HepG2 (cell line): ENCODE results near the gene TRIM27. TPM values are rescaled to one million over a fixed set of nuclear protein-coding genes. Genes with fewer than 3 reads are reported as not detected.
A peak's percentile ranks its signal among the peaks of the same experiment; 100 is the strongest.

Experiments
- ATF7-NPFF ChIP-seq: sonication (generic); formaldehyde crosslinking; IDR thresholded peaks from 2 replicates; pipeline ENCODE4 v1.8.1; 2023; ENCODE audit warnings: mild to moderate bottlenecking, low read depth, missing genetic modification reagents, moderate library complexity
- CBX5 ChIP-seq: sonication (generic); formaldehyde crosslinking; IDR thresholded peaks from 2 replicates; pipeline ENCODE4 v1.4.0; 2020; ENCODE audit warnings: missing genetic modification reagents, borderline replicate concordance
- HDAC1 ChIP-seq: sonication (generic); formaldehyde crosslinking; IDR thresholded peaks from 2 replicates; pipeline ENCODE4 v1.5.1; 2020; ENCODE audit warnings: mild to moderate bottlenecking, missing genetic modification reagents
- KLF6 ChIP-seq: IDR thresholded peaks from 2 replicates; pipeline ENCODE4 v1.8.0; 2016; ENCODE audit warnings: missing biosample characterization, missing genetic modification reagents
- KLF9 ChIP-seq: IDR thresholded peaks from 2 replicates; pipeline ENCODE4 v1.6.1; 2016; ENCODE audit warnings: low read depth
- NKX3-1 ChIP-seq: sonication (generic); formaldehyde crosslinking; IDR thresholded peaks from 2 replicates; pipeline ENCODE4 v1.5.0; 2020; ENCODE audit warnings: missing genetic modification reagents
- NR2C2 ChIP-seq: sonication (generic); formaldehyde crosslinking; IDR thresholded peaks from 2 replicates; pipeline ENCODE4 v1.4.0; 2020; ENCODE audit warnings: missing genetic modification reagents, mild to moderate bottlenecking, moderate library complexity, borderline replicate concordance
- PHF8 ChIP-seq: sonication (generic); formaldehyde crosslinking; IDR thresholded peaks from 2 replicates; pipeline ENCODE4 v1.5.0; 2020; ENCODE audit warnings: missing genetic modification reagents
- RELA ChIP-seq: sonication (generic); formaldehyde crosslinking; IDR thresholded peaks from 2 replicates; pipeline ENCODE4 v1.4.0; 2020; ENCODE audit warnings: missing genetic modification reagents
- SAP130 ChIP-seq: IDR thresholded peaks from 2 replicates; pipeline ENCODE4 v1.6.1; 2016; ENCODE audit warnings: low read depth
- TARDBP ChIP-seq: sonication (generic); formaldehyde crosslinking; IDR thresholded peaks from 2 replicates; pipeline ENCODE4 v1.8.0; 2022; ENCODE audit warnings: mild to moderate bottlenecking, missing genetic modification reagents
- ZBTB10 ChIP-seq: sonication (generic); formaldehyde crosslinking; IDR thresholded peaks from 2 replicates; pipeline ENCODE4 v1.4.0; 2020; ENCODE audit warnings: missing genetic modification reagents, borderline replicate concordance
- ZNF317 ChIP-seq: sonication (generic); formaldehyde crosslinking; IDR thresholded peaks from 2 replicates; pipeline ENCODE4 v1.5.0; 2020; ENCODE audit warnings: mild to moderate bottlenecking, missing genetic modification reagents
- ZNF34 ChIP-seq: sonication (generic); formaldehyde crosslinking; IDR thresholded peaks from 2 replicates; pipeline ENCODE4 v1.4.0; 2020; ENCODE audit warnings: mild to moderate bottlenecking, missing genetic modification reagents, borderline replicate concordance
- ZNF44 ChIP-seq: sonication (generic); formaldehyde crosslinking; IDR thresholded peaks from 2 replicates; pipeline ENCODE4 v1.5.1; 2020; ENCODE audit warnings: mild to moderate bottlenecking, missing genetic modification reagents
- ZNF446 ChIP-seq: sonication (generic); formaldehyde crosslinking; IDR thresholded peaks from 2 replicates; pipeline ENCODE4 v1.5.0; 2020; ENCODE audit warnings: mild to moderate bottlenecking, missing genetic modification reagents
- ZNF598 ChIP-seq: sonication (generic); formaldehyde crosslinking; IDR thresholded peaks from 2 replicates; pipeline ENCODE4 v1.5.1; 2020; ENCODE audit warnings: mild to moderate bottlenecking, missing genetic modification reagents, borderline replicate concordance
- ZNF768 ChIP-seq: sonication (generic); formaldehyde crosslinking; IDR thresholded peaks from 2 replicates; pipeline ENCODE4 v1.4.0; 2020; ENCODE audit warnings: missing genetic modification reagents
- ZNF841 ChIP-seq: sonication (generic); formaldehyde crosslinking; IDR thresholded peaks from 2 replicates; pipeline ENCODE4 v1.8.1; 2023; ENCODE audit warnings: missing genetic modification reagents, borderline replicate concordance
- polyA plus RNA-seq, 8 experiments: library from polyadenylated mRNA; depleted of rRNA in 3 of 8; stranded (reverse) in 7 of 8; unstranded in 1 of 8; fragments of >200 nt; fragmentation: Illumina TruSeq in 4 of 8; extraction: Trizol in 4 of 8; gene quantifications; 2 replicates each; pipeline versions ENCODE4 v1.2.1 to v1.2.3, GENCODE V29; 2011 to 2016; ENCODE audit warnings: low read depth in 4 of 8, missing spikeins in 1 of 8, mixed read lengths in 1 of 8; ENCODE audit not compliant: insufficient read depth in 1 of 8
- total RNA-seq, 5 experiments: library from RNA; depleted of rRNA; stranded (reverse); fragments of >200 nt; fragmentation: Illumina TruSeq; extraction: Trizol; gene quantifications; 2 replicates each; pipeline ENCODE4 v1.2.3, GENCODE V29; 2016; ENCODE audit warnings: low read depth in 1 of 5
- TF ChIP-seq, protein P1 (sequence below): IDR thresholded peaks from 2 replicates; pipeline ENCODE4 v1.6.1; 2018; ENCODE audit warnings: missing genetic modification reagents, mild to moderate bottlenecking, missing compliant biosample characterization
- TF ChIP-seq, protein P2 (sequence below): sonication (generic); formaldehyde crosslinking; IDR thresholded peaks from 2 replicates; pipeline ENCODE4 v1.9.0; 2022; ENCODE audit warnings: missing genetic modification reagents, mild to moderate bottlenecking, borderline replicate concordance
- TF ChIP-seq, protein P3 (sequence below): sonication (generic); formaldehyde crosslinking; IDR thresholded peaks from 2 replicates; pipeline ENCODE4 v1.4.0; 2020; ENCODE audit warnings: mild to moderate bottlenecking, missing genetic modification reagents
- TF ChIP-seq, protein P4 (sequence below): sonication (generic); formaldehyde crosslinking; IDR thresholded peaks from 2 replicates; pipeline ENCODE4 v1.4.0; 2020; ENCODE audit warnings: missing genetic modification reagents

The TRIM27 gene
- total and polyA plus RNA-seq, 2 of the 13 experiments (the other 11 are each of a cell fraction or from before 2014, with no cell fraction given): 88.6 to 112 TPM

GRCh38 chr6:28940294-28940857 is 16.6 kb upstream of the TRIM27 start (continued):
- TF ChIP-seq ZNF44: 0 out of 2 replicates have a peak, but pooled peaks have one; percentile 17
- TF ChIP-seq ZBTB10 (CRISPR knock-in tag): no peak
- 0 out of 2 replicates have a peak, but pooled peaks have one; percentile 15 for TF ChIP-seq ZNF317 (CRISPR knock-in tag)
- TF ChIP-seq KLF9 (CRISPR knock-in tag): 0 out of 2 replicates have a peak, but pooled peaks have one; percentile 13
- TF ChIP-seq PHF8 (CRISPR knock-in tag): peak; percentile 29; the same call in 1 of the 2 replicates
- TF ChIP-seq, protein P1, sequence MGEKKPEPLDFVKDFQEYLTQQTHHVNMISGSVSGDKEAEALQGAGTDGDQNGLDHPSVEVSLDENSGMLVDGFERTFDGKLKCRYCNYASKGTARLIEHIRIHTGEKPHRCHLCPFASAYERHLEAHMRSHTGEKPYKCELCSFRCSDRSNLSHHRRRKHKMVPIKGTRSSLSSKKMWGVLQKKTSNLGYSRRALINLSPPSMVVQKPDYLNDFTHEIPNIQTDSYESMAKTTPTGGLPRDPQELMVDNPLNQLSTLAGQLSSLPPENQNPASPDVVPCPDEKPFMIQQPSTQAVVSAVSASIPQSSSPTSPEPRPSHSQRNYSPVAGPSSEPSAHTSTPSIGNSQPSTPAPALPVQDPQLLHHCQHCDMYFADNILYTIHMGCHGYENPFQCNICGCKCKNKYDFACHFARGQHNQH (CRISPR knock-in tag): no peak
- TF ChIP-seq ZNF34 (CRISPR knock-in tag): no peak; the same call in 1 of the 2 replicates
- 0 out of 2 replicates have a peak, but pooled peaks have one; percentile 0 for TF ChIP-seq KLF6
- TF ChIP-seq, protein P2, sequence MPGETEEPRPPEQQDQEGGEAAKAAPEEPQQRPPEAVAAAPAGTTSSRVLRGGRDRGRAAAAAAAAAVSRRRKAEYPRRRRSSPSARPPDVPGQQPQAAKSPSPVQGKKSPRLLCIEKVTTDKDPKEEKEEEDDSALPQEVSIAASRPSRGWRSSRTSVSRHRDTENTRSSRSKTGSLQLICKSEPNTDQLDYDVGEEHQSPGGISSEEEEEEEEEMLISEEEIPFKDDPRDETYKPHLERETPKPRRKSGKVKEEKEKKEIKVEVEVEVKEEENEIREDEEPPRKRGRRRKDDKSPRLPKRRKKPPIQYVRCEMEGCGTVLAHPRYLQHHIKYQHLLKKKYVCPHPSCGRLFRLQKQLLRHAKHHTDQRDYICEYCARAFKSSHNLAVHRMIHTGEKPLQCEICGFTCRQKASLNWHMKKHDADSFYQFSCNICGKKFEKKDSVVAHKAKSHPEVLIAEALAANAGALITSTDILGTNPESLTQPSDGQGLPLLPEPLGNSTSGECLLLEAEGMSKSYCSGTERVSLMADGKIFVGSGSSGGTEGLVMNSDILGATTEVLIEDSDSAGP (CRISPR knock-in tag): peak; percentile 34; the same call in 1 of the 2 replicates
- TF ChIP-seq ZNF768: no peak
- 0 out of 2 replicates have a peak, but pooled peaks have one; percentile 51 for TF ChIP-seq ZNF598 (CRISPR knock-in tag)
- TF ChIP-seq HDAC1 (CRISPR knock-in tag): no peak
- TF ChIP-seq, protein P3, sequence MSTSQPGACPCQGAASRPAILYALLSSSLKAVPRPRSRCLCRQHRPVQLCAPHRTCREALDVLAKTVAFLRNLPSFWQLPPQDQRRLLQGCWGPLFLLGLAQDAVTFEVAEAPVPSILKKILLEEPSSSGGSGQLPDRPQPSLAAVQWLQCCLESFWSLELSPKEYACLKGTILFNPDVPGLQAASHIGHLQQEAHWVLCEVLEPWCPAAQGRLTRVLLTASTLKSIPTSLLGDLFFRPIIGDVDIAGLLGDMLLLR (CRISPR knock-in tag): no peak
- peak; percentile 6; the same call in 1 of the 2 replicates for TF ChIP-seq SAP130
- 0 out of 2 replicates have a peak, but pooled peaks have one; percentile 39 for TF ChIP-seq NR2C2 (CRISPR knock-in tag)
- peak; percentile 18; the same call in 1 of the 2 replicates for TF ChIP-seq TARDBP (CRISPR knock-in tag)
- TF ChIP-seq RELA (CRISPR knock-in tag): no peak
- no peak for TF ChIP-seq ATF7-NPFF (CRISPR knock-in tag)
- TF ChIP-seq ZNF841 (CRISPR knock-in tag): no peak
- TF ChIP-seq CBX5: peak; percentile 4; the same call in 1 of the 2 replicates
- TF ChIP-seq ZNF446 (CRISPR knock-in tag): no peak
- no peak for TF ChIP-seq NKX3-1
- TF ChIP-seq, protein P4, sequence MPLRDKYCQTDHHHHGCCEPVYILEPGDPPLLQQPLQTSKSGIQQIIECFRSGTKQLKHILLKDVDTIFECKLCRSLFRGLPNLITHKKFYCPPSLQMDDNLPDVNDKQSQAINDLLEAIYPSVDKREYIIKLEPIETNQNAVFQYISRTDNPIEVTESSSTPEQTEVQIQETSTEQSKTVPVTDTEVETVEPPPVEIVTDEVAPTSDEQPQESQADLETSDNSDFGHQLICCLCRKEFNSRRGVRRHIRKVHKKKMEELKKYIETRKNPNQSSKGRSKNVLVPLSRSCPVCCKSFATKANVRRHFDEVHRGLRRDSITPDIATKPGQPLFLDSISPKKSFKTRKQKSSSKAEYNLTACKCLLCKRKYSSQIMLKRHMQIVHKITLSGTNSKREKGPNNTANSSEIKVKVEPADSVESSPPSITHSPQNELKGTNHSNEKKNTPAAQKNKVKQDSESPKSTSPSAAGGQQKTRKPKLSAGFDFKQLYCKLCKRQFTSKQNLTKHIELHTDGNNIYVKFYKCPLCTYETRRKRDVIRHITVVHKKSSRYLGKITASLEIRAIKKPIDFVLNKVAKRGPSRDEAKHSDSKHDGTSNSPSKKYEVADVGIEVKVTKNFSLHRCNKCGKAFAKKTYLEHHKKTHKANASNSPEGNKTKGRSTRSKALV (CRISPR knock-in tag): no peak
